H1 (cell line): ENCODE data around the gene SURF1. TPM values are rescaled to one million over a fixed set of nuclear protein-coding genes. Genes with fewer than 3 reads are reported as not detected.

Experiments
- CTCF ChIA-PET: fragments of 300-600 bp; sonication (Branson Sonifier 250); formaldehyde crosslinking; loops from one replicate; lab custom pipeline; 2021; ENCODE audit not compliant: partially characterized antibody; lab: Charles Lee
- POLR2A ChIA-PET: fragments of 300-600 bp; sonication (Branson Sonifier 250); formaldehyde crosslinking; loops from one replicate; lab custom pipeline; 2021; ENCODE audit warnings: inconsistent platforms; ENCODE audit not compliant: partially characterized antibody; lab: Charles Lee
- DNase-seq, 2 experiments: peaks; one replicate each; pipeline versions ENCODE4 v3.0.0 to v3.0.0-alpha.2; 2010 to 2022; ENCODE audit warnings: low spot score in 2 of 2, low read depth in 1 of 2, mixed read lengths in 1 of 2
- FAIRE-seq: peaks from 2 replicates; lab custom pipeline; 2011; peaks lifted over from hg19 to GRCh38; lab: Jason Lieb, UNC
- H2AFZ ChIP-seq: 2 replicates; pipeline ENCODE4 v1.8.1; 2012; ENCODE audit warnings: low read length, inconsistent platforms
- H2AK5ac ChIP-seq: 2 replicates; pipeline ENCODE4 v1.6.1; 2013; ENCODE audit warnings: low read depth, low read length
- H2BK120ac ChIP-seq: replicated peaks from 2 replicates; pipeline ENCODE3; 2013; ENCODE audit warnings: low read depth, low read length, inconsistent platforms
- H2BK12ac ChIP-seq: 2 replicates; pipeline ENCODE4 v1.6.1; 2013; ENCODE audit warnings: low read depth, low read length
- H2BK15ac ChIP-seq: 2 replicates; pipeline ENCODE4 v1.6.1; 2013; ENCODE audit warnings: low read length
- H2BK20ac ChIP-seq: 2 replicates; pipeline ENCODE4 v1.6.1; 2013; ENCODE audit warnings: low read length
- H2BK5ac ChIP-seq: 2 replicates; pipeline ENCODE4 v1.6.1; 2013; ENCODE audit warnings: low read depth, low read length
- H3K14ac ChIP-seq: 2 replicates; pipeline ENCODE4 v1.6.1; 2013; ENCODE audit warnings: inconsistent platforms; ENCODE audit not compliant: insufficient read length
- H3K18ac ChIP-seq: 2 replicates; pipeline ENCODE4 v1.6.1; 2013; ENCODE audit warnings: low read length; ENCODE audit errors: extremely low read depth
- H3K23ac ChIP-seq: 2 replicates; pipeline ENCODE4 v1.6.1; 2013; ENCODE audit warnings: inconsistent platforms; ENCODE audit not compliant: insufficient read length
- H3K23me2 ChIP-seq: 2 replicates; pipeline ENCODE4 v1.6.1; 2013; ENCODE audit warnings: low read depth, low read length
- H3K27ac ChIP-seq: 2 replicates; pipeline ENCODE4 v1.6.1; 2011; ENCODE audit warnings: low read depth, low read length, inconsistent platforms
- H3K27me3 ChIP-seq, 4 experiments: replicated peaks in 1 of 4; 1 replicate in 1 of 4; 2 replicates in 3 of 4; pipeline versions ENCODE4 v1.6.1 to v1.8.1; 2011 to 2013; ENCODE audit warnings: low read length in 3 of 4, mild to moderate bottlenecking in 3 of 4, inconsistent platforms in 2 of 4, mixed read lengths in 2 of 4, moderate library complexity in 1 of 4; ENCODE audit not compliant: control insufficient read depth in 3 of 4, insufficient read depth in 3 of 4; ENCODE audit errors: extremely low read depth in 1 of 4
- H3K36me3 ChIP-seq, 4 experiments: 2 replicates each; pipeline versions ENCODE4 v1.6.1 to v1.8.1; 2011 to 2013; ENCODE audit warnings: mild to moderate bottlenecking in 4 of 4, low read length in 3 of 4, moderate library complexity in 2 of 4, control low read depth in 1 of 4, inconsistent platforms in 1 of 4; ENCODE audit not compliant: insufficient read depth in 4 of 4, control insufficient read depth in 2 of 4
- H3K4ac ChIP-seq: replicated peaks from 2 replicates; pipeline ENCODE3; 2013; ENCODE audit warnings: low read length, low read depth, mixed read lengths, inconsistent platforms; ENCODE audit not compliant: insufficient read length
- H3K4me1 ChIP-seq, 4 experiments: replicated peaks in 1 of 4; 1 replicate in 1 of 4; 2 replicates in 3 of 4; pipeline versions ENCODE4 v1.6.1 to v1.8.1; 2011 to 2013; ENCODE audit warnings: low read length in 3 of 4, inconsistent platforms in 2 of 4, mixed read lengths in 1 of 4; ENCODE audit not compliant: insufficient read depth in 4 of 4, control insufficient read depth in 3 of 4
- H3K4me2 ChIP-seq, 2 experiments: 2 replicates each; pipeline versions ENCODE4 v1.6.1 to v1.8.1; 2011 to 2013; ENCODE audit warnings: low read depth in 2 of 2, low read length in 2 of 2, control low read depth in 1 of 2, inconsistent platforms in 1 of 2, mild to moderate bottlenecking in 1 of 2; ENCODE audit not compliant: insufficient read depth in 1 of 2
- H3K4me3 ChIP-seq, 4 experiments: fragments of 200-600, 300-600 bp in 1 of 4; sonication (generic), shearing (Covaris generic), sonication (Bioruptor Twin) in 1 of 4; 2 replicates each; pipeline versions ENCODE4 v1.5.1 to v1.8.1; 2011 to 2016; ENCODE audit warnings: low read length in 4 of 4, low read depth in 3 of 4, control low read depth in 2 of 4, inconsistent platforms in 2 of 4, mild to moderate bottlenecking in 2 of 4, mixed read lengths in 1 of 4, moderate library complexity in 1 of 4; ENCODE audit not compliant: insufficient read depth in 2 of 4; ENCODE audit errors: extremely low read depth in 1 of 4
- H3K56ac ChIP-seq: replicated peaks from 2 replicates; pipeline ENCODE3; 2013; ENCODE audit warnings: low read depth, mild to moderate bottlenecking, mixed read lengths, low read length, inconsistent platforms; ENCODE audit not compliant: insufficient read length
- H3K79me1 ChIP-seq: 2 replicates; pipeline ENCODE4 v1.6.1; 2013; ENCODE audit warnings: low read depth, low read length, control low read depth
- H3K79me2 ChIP-seq, 2 experiments: 2 replicates each; pipeline versions ENCODE4 v1.6.1 to v1.8.1; 2012 to 2013; ENCODE audit warnings: low read length in 2 of 2, mild to moderate bottlenecking in 2 of 2, inconsistent platforms in 1 of 2; ENCODE audit not compliant: insufficient read depth in 2 of 2, control insufficient read depth in 1 of 2
- H3K9ac ChIP-seq, 4 experiments: replicated peaks in 1 of 4; 1 replicate in 1 of 4; 2 replicates in 3 of 4; pipeline versions ENCODE4 v1.6.1 to v1.8.1; 2011 to 2013; ENCODE audit warnings: low read depth in 3 of 4, low read length in 3 of 4, control low read depth in 2 of 4, mild to moderate bottlenecking in 2 of 4, moderate library complexity in 2 of 4, inconsistent platforms in 1 of 4; ENCODE audit errors: extremely low read depth in 1 of 4
- H3K9me3 ChIP-seq, 2 experiments: 2 replicates each; pipeline versions ENCODE4 v1.6.1 to v1.8.1; 2012 to 2013; ENCODE audit warnings: mild to moderate bottlenecking in 2 of 2, moderate library complexity in 2 of 2, control low read depth in 1 of 2, inconsistent platforms in 1 of 2, low read depth in 1 of 2, low read length in 1 of 2, mixed read lengths in 1 of 2; ENCODE audit not compliant: insufficient read depth in 2 of 2
- H4K20me1 ChIP-seq, 2 experiments: replicated peaks in 1 of 2; 2 replicates each; pipeline versions ENCODE3 to v1.8.1; 2011 to 2013; ENCODE audit warnings: inconsistent platforms in 2 of 2, low read length in 2 of 2, mild to moderate bottlenecking in 1 of 2; ENCODE audit not compliant: insufficient read depth in 2 of 2, control insufficient read depth in 1 of 2
- H4K5ac ChIP-seq: 2 replicates; pipeline ENCODE4 v1.6.1; 2013; ENCODE audit warnings: low read length, low read depth, mixed read lengths, inconsistent platforms; ENCODE audit not compliant: insufficient read length
- H4K8ac ChIP-seq: 2 replicates; pipeline ENCODE4 v1.8.0; 2013; ENCODE audit warnings: mild to moderate bottlenecking, moderate library complexity, low read length, inconsistent platforms; ENCODE audit not compliant: insufficient read depth; ENCODE audit errors: extremely low read depth
- H4K91ac ChIP-seq: replicated peaks from 2 replicates; pipeline ENCODE3; 2013; ENCODE audit warnings: low read length, mixed read lengths, inconsistent platforms; ENCODE audit not compliant: insufficient read length
- CHD2 ChIP-seq: IDR thresholded peaks from 2 replicates; pipeline ENCODE4 v1.6.1; 2012; ENCODE audit warnings: low read length, improper control_type of control experiment
- WGBS, 2 experiments: shearing (Covaris generic) in 1 of 2; methylation state at CpG; one replicate each; pipeline versions ENCODE4 v1.1.6 to v1.1.7; 2013 to 2015; ENCODE audit warnings: low lambda C conversion rate in 2 of 2, mixed read lengths in 2 of 2, inconsistent platforms in 1 of 2, low coverage in 1 of 2, missing lambda C conversion rate in 1 of 2; ENCODE audit not compliant: insufficient replicate concordance in 2 of 2, insufficient coverage in 1 of 2, insufficient read length in 1 of 2; ENCODE audit errors: extremely low coverage in 1 of 2, missing lambda C conversion rate in 1 of 2; 5-methylcytosine and 5-hydroxymethylcytosine counted together
- polyA plus RNA-seq, 7 experiments: library from polyadenylated mRNA; depleted of rRNA in 3 of 7; stranded (reverse) in 5 of 7; unstranded in 2 of 7; fragments of >200 nt in 5 of 7; fragments of 200-250 nt in 2 of 7; gene quantifications; 1 replicate in 5 of 7; 2 replicates in 1 of 7; 4 replicates in 1 of 7; pipeline versions ENCODE4 v1.2.1 to v1.2.3, GENCODE V29; 2011 to 2013; ENCODE audit warnings: missing spikeins in 2 of 7, mixed read lengths in 2 of 7
- total RNA-seq: library from RNA; stranded (reverse); fragmentation: NEBNext Ultra II Directional; extraction: Animal tissue kit (Norgen Biotek cat#: 25700); gene quantifications from 2 replicates; pipeline ENCODE4 v1.2.1, GENCODE V29; 2021

Gene SURF1
- total and polyA plus RNA-seq, 2 of the 8 experiments (the other 6 are each of a cell fraction or from before 2014, with no cell fraction given), result 43.1 to 44.7 TPM

DNA sequence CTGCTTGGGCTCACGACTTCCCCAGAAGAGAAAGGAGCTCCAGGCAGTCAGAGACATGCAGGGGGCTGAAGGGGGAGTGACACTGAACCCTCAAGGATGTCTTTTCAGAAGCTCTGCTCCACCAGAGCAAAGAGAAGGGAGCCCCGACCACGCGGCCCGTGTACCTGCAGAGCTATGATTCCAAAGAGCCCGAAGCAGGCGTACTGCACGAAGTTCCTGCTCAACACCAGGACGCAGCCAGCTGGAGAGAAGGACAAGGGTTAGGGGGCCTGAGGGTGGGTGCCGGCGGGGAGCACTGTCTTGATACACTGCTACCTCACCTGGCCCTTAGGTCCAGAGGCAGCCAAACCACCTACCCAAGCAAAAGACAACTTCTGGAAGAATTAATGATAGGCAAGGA is 10.1 kb upstream of the SURF1 start:
- H2BK12ac ChIP-seq, result no peak overlapping the region
- no peak overlapping the region for H4K8ac ChIP-seq
- no peaks in the 10 kb centered on the region; a peak in 1 of 7 replicates for H3K4me1 ChIP-seq
- no peak overlapping the region for H3K56ac ChIP-seq
- peaks cover 13 to 56% (median 48%) of the 10 kb centered on the region in 4 experiments for H3K36me3 ChIP-seq
- CTCF ChIA-PET, result interaction anchor here (0.9 to 10.1 kb wide), 6 partner anchors 9 to 107 kb away, joined by 3 to 90 read pairs (median 3); partner anchors contain the start of genes SURF1 and SURF2
- WGBS, 2 experiments, result 91% methylated on average over 11 of the region's 11 CpGs; no CpG with 5 or more reads in 1 of the 2 experiments
- H4K20me1 ChIP-seq, result peaks cover 40 to 55% of the 10 kb centered on the region in 2 experiments
- H3K18ac ChIP-seq, result no peak overlapping the region
- no peak overlapping the region for H3K9ac ChIP-seq
- POLR2A ChIA-PET, result interaction anchor here (1.2 to 19.9 kb wide), 5 partner anchors 8 to 27 kb away, joined by 3 to 461 read pairs (median 6); partner anchors contain the start of genes MED22, RPL7A, STKLD1 and SURF1
- no peak overlapping the region for H3K4ac ChIP-seq
- no peaks in the 10 kb centered on the region for H3K27me3 ChIP-seq
- no peak overlapping the region for H2AK5ac ChIP-seq
- H3K9me3 ChIP-seq, result no peaks in the 10 kb centered on the region
- peaks cover 8 to 50% of the 10 kb centered on the region in 2 experiments; a peak in 3 of 4 replicates for H3K79me2 ChIP-seq
- H4K91ac ChIP-seq, result no peak overlapping the region
- FAIRE-seq (no peak), DNase-seq (no peak)
- H2BK120ac ChIP-seq, result no peak overlapping the region
- H4K5ac ChIP-seq, result no peak overlapping the region
- H2BK5ac ChIP-seq, result no peak overlapping the region
- no peak overlapping the region for H3K4me2 ChIP-seq
- no peak overlapping the region for H3K23ac ChIP-seq
- no peak overlapping the region for H3K4me3 ChIP-seq
- no peak for TF ChIP-seq CHD2
- H3K79me1 ChIP-seq, result peaks cover 32% of the 10 kb centered on the region
- no peak overlapping the region for H3K14ac ChIP-seq
- no peak overlapping the region for H2AFZ ChIP-seq
- H3K23me2 ChIP-seq, result no peaks in the 10 kb centered on the region
- no peak overlapping the region for H2BK20ac ChIP-seq
- no peak overlapping the region for H2BK15ac ChIP-seq
- H3K27ac ChIP-seq, result no peak overlapping the region
